AG04450 (cell line): Measurements from ENCODE around the gene CEP350. TPM values are rescaled to one million over a fixed set of nuclear protein-coding genes. Genes with fewer than 3 reads are reported as not detected.

Source experiments
- CTCF ChIA-PET: fragments of 300-600, 350-600 bp; formaldehyde crosslinking; extraction: SDS; loops from one replicate; lab custom pipeline; 2022; ENCODE audit warnings: antibody characterized with exemption, inconsistent platforms; lab: Charles Lee
- POLR2A ChIA-PET: fragments of 350-600 bp; formaldehyde crosslinking; extraction: SDS; loops from one replicate; lab custom pipeline; 2021; ENCODE audit warnings: antibody characterized with exemption, inconsistent platforms; lab: Yijun Ruan, JAX
- DNase-seq: peaks from one replicate; pipeline ENCODE4 v3.0.0-alpha.2; 2011; ENCODE audit warnings: low read depth, low spot score
- H3K27ac ChIP-seq: one replicate; pipeline ENCODE4 v1.5.1; 2012; ENCODE audit warnings: low read depth, low read length, control low read depth
- H3K27me3 ChIP-seq: one replicate; pipeline ENCODE4 v1.6.0; 2012; ENCODE audit warnings: low read length; ENCODE audit not compliant: control insufficient read depth, insufficient read depth
- H3K4me3 ChIP-seq: 2 replicates; pipeline ENCODE4 v1.5.1; 2011; ENCODE audit warnings: mild to moderate bottlenecking, low read depth, low read length, control low read depth
- H3K9me3 ChIP-seq: 2 replicates; pipeline ENCODE4 v1.5.1; 2012; ENCODE audit warnings: low read length; ENCODE audit not compliant: control insufficient read depth, insufficient read depth
- polyA plus RNA-seq: library from polyadenylated mRNA; depleted of rRNA; stranded (reverse); fragments of >200 nt; gene quantifications from 2 replicates; pipeline ENCODE4 v1.2.3, GENCODE V29; 2011
- TF ChIP-seq, protein P1 (sequence below): IDR thresholded peaks from 2 replicates; pipeline ENCODE4 v1.5.1; 2011; ENCODE audit warnings: low read depth, low read length, control low read depth, inconsistent platforms

The CEP350 gene
- polyA plus RNA-seq, 1 experiment: 18.2 TPM

DNA sequence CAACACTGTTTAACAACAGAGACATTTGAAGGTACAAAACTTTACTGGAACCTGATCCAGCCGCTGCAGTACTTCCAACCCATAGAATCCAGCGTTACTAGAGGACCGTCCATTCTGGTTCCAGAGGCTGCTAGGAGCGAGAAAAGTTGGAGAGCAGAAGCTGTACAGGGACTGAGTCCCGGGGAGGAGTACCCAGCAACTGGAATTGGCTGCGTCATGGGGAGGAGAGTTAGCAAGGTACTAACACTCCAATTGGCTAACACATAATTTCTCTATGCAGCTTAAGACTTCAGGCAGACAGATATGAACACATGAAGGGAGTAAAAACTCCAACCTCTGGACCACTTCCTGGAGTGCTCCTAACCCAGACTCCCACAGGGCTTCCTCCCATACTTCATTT is 198.0 kb downstream of the CEP350 start:
- Histone ChIP-seq H3K4me3 (no peak overlapping the region), H3K27ac (no peak overlapping the region), H3K9me3 (peaks cover 3% of the 10 kb centered on the region; the same call in 1 of the 2 replicates), H3K27me3 (no peaks in the 10 kb centered on the region)
- ChIA-PET POLR2A (interaction anchor here (3.9 kb wide), 1 partner anchor 54 kb away, joined by 27 read pairs; no protein-coding TSS in a partner anchor), CTCF (no interaction called here)
- DNase-seq: no peak
- TF ChIP-seq, protein P1, sequence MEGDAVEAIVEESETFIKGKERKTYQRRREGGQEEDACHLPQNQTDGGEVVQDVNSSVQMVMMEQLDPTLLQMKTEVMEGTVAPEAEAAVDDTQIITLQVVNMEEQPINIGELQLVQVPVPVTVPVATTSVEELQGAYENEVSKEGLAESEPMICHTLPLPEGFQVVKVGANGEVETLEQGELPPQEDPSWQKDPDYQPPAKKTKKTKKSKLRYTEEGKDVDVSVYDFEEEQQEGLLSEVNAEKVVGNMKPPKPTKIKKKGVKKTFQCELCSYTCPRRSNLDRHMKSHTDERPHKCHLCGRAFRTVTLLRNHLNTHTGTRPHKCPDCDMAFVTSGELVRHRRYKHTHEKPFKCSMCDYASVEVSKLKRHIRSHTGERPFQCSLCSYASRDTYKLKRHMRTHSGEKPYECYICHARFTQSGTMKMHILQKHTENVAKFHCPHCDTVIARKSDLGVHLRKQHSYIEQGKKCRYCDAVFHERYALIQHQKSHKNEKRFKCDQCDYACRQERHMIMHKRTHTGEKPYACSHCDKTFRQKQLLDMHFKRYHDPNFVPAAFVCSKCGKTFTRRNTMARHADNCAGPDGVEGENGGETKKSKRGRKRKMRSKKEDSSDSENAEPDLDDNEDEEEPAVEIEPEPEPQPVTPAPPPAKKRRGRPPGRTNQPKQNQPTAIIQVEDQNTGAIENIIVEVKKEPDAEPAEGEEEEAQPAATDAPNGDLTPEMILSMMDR: no peak

DNA sequence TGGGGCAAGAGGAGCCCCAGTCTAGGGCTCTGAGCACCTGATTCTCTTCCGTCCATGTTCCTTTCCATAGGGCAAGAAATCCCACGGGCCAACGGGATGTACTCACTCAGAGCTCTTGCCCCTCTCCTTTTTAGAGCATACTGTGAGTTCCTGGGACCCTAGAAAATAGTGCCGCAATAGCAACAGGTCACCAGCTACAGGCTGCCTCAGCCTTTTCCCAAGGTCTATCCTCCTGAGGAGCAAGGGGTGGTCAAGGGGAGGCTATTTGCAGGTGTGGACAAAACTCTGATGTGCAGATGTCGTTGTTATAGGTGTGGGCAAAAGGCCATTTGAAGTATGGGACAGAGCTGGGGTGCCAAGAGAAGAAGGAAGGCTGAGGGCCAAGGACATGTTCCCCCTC is 198.4 kb downstream of the CEP350 start:
- Histone ChIP-seq H3K27me3 (no peaks in the 10 kb centered on the region), H3K9me3 (peaks cover 3% of the 10 kb centered on the region; the same call in 1 of the 2 replicates), H3K27ac (no peak overlapping the region), H3K4me3 (no peak overlapping the region)
- CTCF ChIA-PET: no interaction called here
- POLR2A ChIA-PET: interaction anchor here (0.8 to 3.9 kb wide), 3 partner anchors 35 to 55 kb away, joined by 3 to 27 read pairs (median 3); no protein-coding TSS in a partner anchor
- DNase-seq: no peak
- TF ChIP-seq, protein P1: no peak

DNA sequence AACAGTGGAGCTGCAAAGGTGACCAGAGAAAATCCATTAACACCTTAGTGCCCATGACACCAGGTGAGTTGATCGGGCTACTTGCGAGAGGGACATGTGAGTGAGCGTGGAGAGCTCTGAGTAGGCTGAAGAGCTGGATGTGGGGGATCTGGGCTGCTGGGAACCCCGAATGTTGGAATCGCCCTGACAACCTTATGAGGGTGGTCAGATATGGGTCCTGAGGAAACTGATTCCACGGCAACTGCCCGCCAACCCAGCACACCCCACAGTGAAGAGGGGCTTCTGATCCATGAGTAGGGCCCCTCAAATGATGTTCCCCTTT is 199.4 kb downstream of the CEP350 start:
- ChIA-PET POLR2A (interaction anchor here (0.6 to 3.9 kb wide), 16 partner anchors 9 to 135 kb away, joined by 3 to 31 read pairs (median 8); no protein-coding TSS in a partner anchor), CTCF (interaction anchor here (0.6 to 1.4 kb wide), 3 partner anchors 15 to 287 kb away, joined by 3 read pairs; no protein-coding TSS in a partner anchor)
- peaks cover 3% of the 10 kb centered on the region; the same call in 1 of the 2 replicates for H3K9me3 ChIP-seq
- H3K4me3 ChIP-seq: peak overlapping the region; percentile 80
- H3K27me3 ChIP-seq: no peaks in the 10 kb centered on the region
- peak overlapping the region; percentile 83 for H3K27ac ChIP-seq
- DNase-seq: no peak
- TF ChIP-seq, protein P1: no peak

DNA sequence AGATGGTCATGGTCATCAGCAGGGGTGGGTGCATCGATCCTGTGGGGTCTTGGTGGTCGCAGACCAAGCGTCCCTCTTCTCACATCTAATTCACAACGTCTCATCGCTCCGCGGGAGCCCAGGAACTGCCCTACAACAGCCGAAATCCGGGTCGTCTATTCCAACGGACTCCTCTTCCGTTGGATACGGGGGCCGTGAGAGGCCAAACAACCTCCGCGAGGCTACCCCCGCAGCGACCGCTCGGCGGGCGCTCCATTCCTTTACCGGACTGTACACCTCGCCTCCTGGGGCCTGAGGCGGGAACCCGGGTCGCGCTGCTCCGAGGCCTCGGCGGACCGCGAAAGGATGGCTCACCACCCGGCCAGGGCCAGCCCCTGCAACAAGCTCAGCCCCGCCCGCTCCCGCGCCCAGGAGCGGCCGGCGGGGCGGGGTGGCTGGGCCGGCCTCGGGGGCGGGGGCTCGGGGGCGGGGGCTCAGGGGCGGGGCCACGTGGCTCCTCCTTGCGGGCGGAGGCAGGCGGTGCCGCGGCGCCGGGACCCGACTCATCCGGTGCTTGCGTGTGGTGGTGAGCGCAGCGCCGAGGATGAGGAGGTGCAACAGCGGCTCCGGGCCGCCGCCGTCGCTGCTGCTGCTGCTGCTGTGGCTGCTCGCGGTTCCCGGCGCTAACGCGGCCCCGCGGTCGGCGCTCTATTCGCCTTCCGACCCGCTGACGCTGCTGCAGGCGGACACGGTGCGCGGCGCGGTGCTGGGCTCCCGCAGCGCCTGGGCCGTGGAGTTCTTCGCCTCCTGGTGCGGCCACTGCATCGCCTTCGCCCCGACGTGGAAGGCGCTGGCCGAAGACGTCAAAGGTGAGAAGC is 199.9 kb downstream of the CEP350 start, which contains the start of gene QSOX1:
QSOX1 (plus strand) TSS at position 545 of the 857 bp plus-strand sequence; CDS start at position 584, 39 bp downstream.
- Histone ChIP-seq H3K4me3 (peak within 1 kb of the TSS; percentile 100), H3K27me3 (no peaks in the 10 kb centered on the region), H3K27ac (peak within 1 kb of the TSS; percentile 83), H3K9me3 (peaks cover 3% of the 10 kb centered on the region; the same call in 1 of the 2 replicates)
- TF ChIP-seq, protein P1: no peak
- CTCF ChIA-PET: interaction anchor here (0.6 to 1.4 kb wide), 3 partner anchors 15 to 288 kb away, joined by 3 read pairs; no protein-coding TSS in a partner anchor
- DNase-seq: peak; percentile 43
- POLR2A ChIA-PET: interaction anchor here (0.6 to 3.9 kb wide), 20 partner anchors 9 to 272 kb away, joined by 3 to 31 read pairs (median 7); partner anchors contain the start of genes CEP350 and TOR1AIP1
